Measurements from ENCODE around the gene DEPP1. TPM values are rescaled to one million over a fixed set of nuclear protein-coding genes. Genes with fewer than 3 reads are reported as not detected.

DEPP1 gene
- total RNA-seq, 6 experiments from 2014 or later: 0.43 to 0.78 (median 0.52) TPM

DNA sequence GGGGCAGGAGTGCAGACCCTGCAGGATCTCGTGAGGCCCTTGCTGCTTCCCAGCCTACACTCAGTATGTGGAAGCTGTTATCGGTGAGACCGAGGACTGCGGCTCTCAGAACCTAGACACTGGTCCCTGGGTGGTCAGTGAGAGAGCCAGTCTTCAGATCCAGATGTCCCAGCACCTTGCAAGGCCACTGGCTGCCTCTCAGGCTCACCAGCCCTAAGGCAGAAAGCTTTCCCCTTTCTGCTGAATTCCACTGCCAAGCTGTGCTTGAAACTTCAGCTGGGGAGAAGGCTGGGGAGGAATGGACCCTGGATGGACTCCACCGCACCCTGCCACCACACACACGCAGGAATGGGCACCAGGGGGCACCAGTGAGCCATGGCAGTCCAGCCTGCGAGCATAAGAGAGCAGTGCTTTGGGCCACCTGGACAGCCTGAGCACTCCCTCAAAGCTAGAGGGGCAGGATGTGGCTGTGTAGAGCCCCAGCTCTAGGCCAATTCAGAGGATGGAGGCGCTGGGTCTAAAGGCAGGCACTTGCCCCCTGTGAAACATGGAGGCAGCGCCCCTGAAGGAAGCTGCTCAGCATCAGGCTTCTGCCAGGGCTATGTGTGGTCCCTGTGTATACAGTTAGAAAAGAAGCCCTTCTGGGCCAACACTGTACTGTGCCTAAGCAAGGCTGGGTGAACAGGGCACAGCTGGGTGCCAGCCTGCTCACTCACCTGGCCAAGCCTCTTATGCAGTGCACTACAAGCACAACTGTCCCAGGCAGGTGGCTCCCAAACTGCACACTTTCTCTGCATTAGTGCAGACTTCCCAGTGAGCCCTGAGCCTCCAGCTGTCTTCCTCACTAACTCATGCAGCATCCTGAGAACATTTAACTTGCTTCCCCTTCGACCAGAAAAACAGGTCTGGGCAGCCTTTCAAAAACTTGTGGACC lies 45.8 kb downstream of the DEPP1 start:
- H3K9me3 Mint-ChIP-seq: no peaks in the 10 kb centered on the region
- peaks cover 12% of the 10 kb centered on the region for H3K4me1 Mint-ChIP-seq (ENCODE audit: low read depth)
- H3K27ac Mint-ChIP-seq: no peak overlapping the region
- TF ChIP-seq, protein P1, sequence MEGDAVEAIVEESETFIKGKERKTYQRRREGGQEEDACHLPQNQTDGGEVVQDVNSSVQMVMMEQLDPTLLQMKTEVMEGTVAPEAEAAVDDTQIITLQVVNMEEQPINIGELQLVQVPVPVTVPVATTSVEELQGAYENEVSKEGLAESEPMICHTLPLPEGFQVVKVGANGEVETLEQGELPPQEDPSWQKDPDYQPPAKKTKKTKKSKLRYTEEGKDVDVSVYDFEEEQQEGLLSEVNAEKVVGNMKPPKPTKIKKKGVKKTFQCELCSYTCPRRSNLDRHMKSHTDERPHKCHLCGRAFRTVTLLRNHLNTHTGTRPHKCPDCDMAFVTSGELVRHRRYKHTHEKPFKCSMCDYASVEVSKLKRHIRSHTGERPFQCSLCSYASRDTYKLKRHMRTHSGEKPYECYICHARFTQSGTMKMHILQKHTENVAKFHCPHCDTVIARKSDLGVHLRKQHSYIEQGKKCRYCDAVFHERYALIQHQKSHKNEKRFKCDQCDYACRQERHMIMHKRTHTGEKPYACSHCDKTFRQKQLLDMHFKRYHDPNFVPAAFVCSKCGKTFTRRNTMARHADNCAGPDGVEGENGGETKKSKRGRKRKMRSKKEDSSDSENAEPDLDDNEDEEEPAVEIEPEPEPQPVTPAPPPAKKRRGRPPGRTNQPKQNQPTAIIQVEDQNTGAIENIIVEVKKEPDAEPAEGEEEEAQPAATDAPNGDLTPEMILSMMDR (IDR thresholded peaks at IDR 0.05): peak; percentile 97
- H3K36me3 Mint-ChIP-seq (ENCODE audit: low read depth): no peaks in the 10 kb centered on the region
- H3K27me3 Mint-ChIP-seq (ENCODE audit: insufficient read depth): peaks cover 11% of the 10 kb centered on the region
- peak; percentile 60 for DNase-seq
- H3K4me3 Mint-ChIP-seq: no peak overlapping the region

DNA sequence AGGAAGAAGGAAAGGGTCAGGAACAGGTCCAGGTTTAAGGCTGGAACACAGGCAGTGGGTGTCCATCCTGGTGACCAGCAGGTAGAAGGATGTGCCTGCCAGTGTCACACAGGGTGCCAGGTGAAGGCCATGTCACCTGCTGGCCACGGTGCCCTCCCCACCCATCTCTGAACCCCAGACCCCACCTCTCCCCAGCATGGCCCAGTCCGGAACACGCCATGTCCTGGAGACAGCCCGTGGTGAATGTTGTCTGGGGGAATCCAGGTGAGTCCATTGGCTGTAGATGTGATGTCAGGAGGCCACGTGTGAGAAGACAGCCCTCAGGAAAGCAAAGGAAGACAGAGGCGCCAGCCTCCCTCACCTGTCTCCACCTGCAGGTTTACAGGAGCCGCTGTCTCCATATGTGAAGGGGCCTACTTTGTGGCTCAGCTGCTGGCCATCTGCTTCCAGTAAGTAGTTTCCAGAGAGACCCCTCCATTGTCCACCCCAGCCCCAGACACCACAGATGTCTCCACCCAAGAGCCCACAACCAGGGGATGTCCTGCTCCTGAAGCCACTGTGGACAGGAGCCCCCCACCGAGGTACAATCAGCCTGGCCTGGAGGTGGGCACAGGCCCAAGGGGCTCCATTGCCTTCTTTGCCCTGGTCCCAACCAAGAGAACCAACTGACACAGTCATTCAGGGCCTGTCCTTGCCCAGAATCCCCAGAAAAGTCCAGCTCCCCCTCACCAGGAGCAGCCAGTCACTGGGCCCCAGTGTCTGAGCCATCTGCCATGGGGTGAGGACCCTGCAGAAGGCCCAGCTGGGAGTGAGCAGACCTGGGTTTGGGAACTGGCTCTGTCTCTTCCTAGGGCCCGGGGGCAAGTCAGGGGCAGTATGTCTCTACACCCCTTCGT lies 46.7 kb downstream of the DEPP1 start:
- peaks cover 12% of the 10 kb centered on the region for H3K4me1 Mint-ChIP-seq (ENCODE audit: low read depth)
- no peak for DNase-seq
- H3K27ac Mint-ChIP-seq: no peak overlapping the region
- TF ChIP-seq, protein P1 (IDR thresholded peaks at IDR 0.05): no peak
- H3K4me3 Mint-ChIP-seq: no peak overlapping the region
- H3K9me3 Mint-ChIP-seq: no peaks in the 10 kb centered on the region
- H3K27me3 Mint-ChIP-seq (ENCODE audit: insufficient read depth): peaks cover 11% of the 10 kb centered on the region
- no peaks in the 10 kb centered on the region for H3K36me3 Mint-ChIP-seq (ENCODE audit: low read depth)

DNA sequence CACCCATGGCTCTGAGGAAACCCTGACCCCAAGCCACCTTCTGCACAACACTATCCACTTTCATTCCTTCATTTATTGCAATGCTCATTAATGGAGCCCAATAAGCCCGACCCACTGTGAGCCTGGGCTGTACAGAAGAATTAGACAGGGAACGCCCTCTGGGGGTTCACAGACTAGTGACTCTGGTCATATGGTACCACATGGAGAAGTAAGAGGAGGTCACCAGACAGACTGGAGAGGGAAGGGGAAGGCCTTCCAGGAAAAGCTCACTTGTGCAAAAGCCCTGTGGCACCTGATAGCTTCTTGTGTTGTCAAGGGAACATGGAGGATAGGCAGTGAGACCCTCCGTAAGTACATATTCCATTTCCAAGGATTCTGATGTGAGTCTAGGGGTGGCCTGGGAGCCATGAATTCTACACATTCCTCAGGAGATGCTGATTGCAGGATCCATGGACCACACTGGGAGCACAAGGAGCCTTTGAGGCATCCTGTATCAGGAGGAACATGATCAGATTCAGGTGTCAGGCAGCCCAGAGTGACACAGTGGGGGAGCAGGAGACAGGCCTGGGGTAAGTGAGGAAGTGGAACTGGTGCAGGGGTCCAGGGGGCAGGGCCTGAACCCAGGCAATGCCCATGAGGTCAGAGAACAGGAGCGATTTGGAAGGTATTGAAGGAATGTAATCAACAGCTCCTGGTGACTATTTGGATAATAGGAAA lies 47.5 kb downstream of the DEPP1 start:
- Mint-ChIP-seq H3K27ac (no peak overlapping the region), H3K4me3 (no peak overlapping the region), H3K4me1 (ENCODE audit: low read depth) (peaks cover 11% of the 10 kb centered on the region), H3K36me3 (ENCODE audit: low read depth) (no peaks in the 10 kb centered on the region), H3K27me3 (ENCODE audit: insufficient read depth) (peaks cover 11% of the 10 kb centered on the region), H3K9me3 (no peaks in the 10 kb centered on the region)
- TF ChIP-seq, protein P1 (IDR thresholded peaks at IDR 0.05): no peak
- DNase-seq: no peak

- Mint-ChIP-seq H3K27ac (no peak overlapping the region), H3K4me3 (no peak overlapping the region), H3K9me3 (no peaks in the 10 kb centered on the region), H3K4me1 (ENCODE audit: low read depth) (no peaks in the 10 kb centered on the region), H3K36me3 (ENCODE audit: low read depth) (no peaks in the 10 kb centered on the region), H3K27me3 (ENCODE audit: insufficient read depth) (peaks cover 11% of the 10 kb centered on the region)
- TF ChIP-seq, protein P1 (IDR thresholded peaks at IDR 0.05): no peak
- DNase-seq: no peak
Observed at GRCh38 chr10:44929356-44930255, 49.0 kb downstream of the DEPP1 start.

Measured in HFFc6 (cell line).